Gastroesophageal sphincter (tissue), 3 donors: ENCODE measurements around the gene HOXA7.

Experiments used
- CTCF ChIP-seq, 4 experiments: fragments of 200-600 bp in 2 of 4; fragments of 450-650 bp in 2 of 4; sonication (generic) in 1 of 4; IDR thresholded peaks; one replicate each; pipeline ENCODE4 v1.5.1; 2017 to 2019; ENCODE audit warnings: antibody characterized with exemption in 4 of 4, mild to moderate bottlenecking in 2 of 4, moderate library complexity in 2 of 4
- EP300 ChIP-seq: sonication (generic); formaldehyde crosslinking; IDR thresholded peaks from one replicate; pipeline ENCODE4 v1.6.1; 2017; ENCODE audit warnings: antibody characterized with exemption, mild to moderate bottlenecking
- POLR2A ChIP-seq, 2 donors: fragments of 450-650 bp; IDR thresholded peaks; one replicate each; pipeline ENCODE4 v1.6.1; 2017; ENCODE audit warnings: antibody characterized with exemption in 2 of 2, mild to moderate bottlenecking in 2 of 2, moderate library complexity in 1 of 2
- POLR2AphosphoS5 ChIP-seq: sonication (generic); formaldehyde crosslinking; IDR thresholded peaks from one replicate; pipeline ENCODE4 v1.6.1; 2017; ENCODE audit warnings: antibody characterized with exemption

GRCh38 chr7:27154901-27155815 lies 1.3 kb downstream of the HOXA7 start:
- TF ChIP-seq POLR2A (IDR thresholded peaks at IDR 0.05), result no peak
- TF ChIP-seq CTCF (IDR thresholded peaks at IDR 0.05), result no peak
- TF ChIP-seq POLR2AphosphoS5, result no peak
- TF ChIP-seq EP300, result no peak
